Fibroblast of skin of right quadriceps (primary cell): ENCODE data around the gene KRTAP3-1.
"Not testable (repeated sequence)": the region's sequence is repeated elsewhere in the genome, so short reads cannot be mapped to it uniquely, and the experiment has no call there.

Experiments
- DNase-seq: peaks from one replicate; pipeline ENCODE4 v3.0.0-alpha.2; 2013

KRTAP3-1 gene

GRCh38 chr17:41013606-41014005 is 4.7 kb upstream of the KRTAP3-1 start:
- DNase-seq, result peak; percentile 82

- DNase-seq, result no peak
Measured at GRCh38 chr17:41013181-41013580, 4.3 kb upstream of the KRTAP3-1 start.

- no peak for DNase-seq
Measured at GRCh38 chr17:41012326-41013120, 3.6 kb upstream of the KRTAP3-1 start.

- no peak for DNase-seq
Measured at GRCh38 chr17:41010441-41010840, 1.5 kb upstream of the KRTAP3-1 start.

- no peak for DNase-seq
Measured at GRCh38 chr17:41009936-41010335, 1.0 kb upstream of the KRTAP3-1 start.

GRCh38 chr17:41009301-41009760 is 403 bp upstream of the KRTAP3-1 start:
- no peak for DNase-seq

GRCh38 chr17:41004397-41004796 is 4.5 kb downstream of the KRTAP3-1 start:
- DNase-seq, result no peak

- DNase-seq, result no peak
Measured at GRCh38 chr17:41003926-41004325, 5.0 kb downstream of the KRTAP3-1 start.

- peak; percentile 33 for DNase-seq
Measured at GRCh38 chr17:41002814-41003213, 6.1 kb downstream of the KRTAP3-1 start.

GRCh38 chr17:41001795-41002194 is 7.1 kb downstream of the KRTAP3-1 start:
- DNase-seq, result no peak

- DNase-seq, result not testable (repeated sequence)
Measured at GRCh38 chr17:40999563-40999962, 9.4 kb downstream of the KRTAP3-1 start, which contains the start of gene KRTAP3-2. TSS of gene KRTAP3-2 (minus strand) at chr17:40999906. CDS start at chr17:40999853, 53 bp downstream.

GRCh38 chr17:40997361-40997760 is 11.6 kb downstream of the KRTAP3-1 start:
- DNase-seq, result no peak

- no peak for DNase-seq
Measured at GRCh38 chr17:40996829-40997228, 12.1 kb downstream of the KRTAP3-1 start.

GRCh38 chr17:40995116-40995515 is 13.8 kb downstream of the KRTAP3-1 start:
- DNase-seq, result no peak

- no peak for DNase-seq
Measured at GRCh38 chr17:40993839-40994238, 15.1 kb downstream of the KRTAP3-1 start, which contains the start of gene KRTAP3-3. TSS of gene KRTAP3-3 (minus strand) at chr17:40994164. CDS start at chr17:40994097, 67 bp downstream.

- no peak for DNase-seq
Measured at GRCh38 chr17:40993084-40993483, 15.8 kb downstream of the KRTAP3-1 start.

GRCh38 chr17:40992666-40993065 is 16.3 kb downstream of the KRTAP3-1 start:
- no peak for DNase-seq

- DNase-seq, result no peak
Measured at GRCh38 chr17:40986920-40987319, 22.0 kb downstream of the KRTAP3-1 start.

- DNase-seq, result no peak
Measured at GRCh38 chr17:40984226-40984625, 24.7 kb downstream of the KRTAP3-1 start, which contains the start of gene KRT40. TSS of gene KRT40 (minus strand) at chr17:40984326. CDS start at chr17:40984273, 53 bp downstream.

- DNase-seq, result no peak
Measured at GRCh38 chr17:40981115-40981514, 27.8 kb downstream of the KRTAP3-1 start.

GRCh38 chr17:40980596-40980995 is 28.3 kb downstream of the KRTAP3-1 start:
- DNase-seq, result peak; percentile 40

- no peak for DNase-seq
Measured at GRCh38 chr17:40980117-40980516, 28.8 kb downstream of the KRTAP3-1 start.

GRCh38 chr17:40978575-40979151 is 30.3 kb downstream of the KRTAP3-1 start:
- DNase-seq, result no peak

GRCh38 chr17:40975516-40975915 is 33.4 kb downstream of the KRTAP3-1 start:
- DNase-seq, result no peak
